WTC11 (cell line): ENCODE measurements around the gene P3H3. TPM values are rescaled to one million over a fixed set of nuclear protein-coding genes. Genes with fewer than 3 reads are reported as not detected.

Experiments used
- ATAC-seq: fragments of 200-7000 bp; cut with Tn5 transposase; 2 replicates; pipeline ENCODE4 v1.10.0; 2021; ENCODE audit warnings: mild to moderate bottlenecking, moderate library complexity
- CTCF ChIA-PET: fragments of 300-600 bp; sonication (Branson Sonifier 250); formaldehyde crosslinking; loops from one replicate; lab custom pipeline; 2021; ENCODE audit warnings: antibody characterized with exemption; lab: Charles Lee
- POLR2A ChIA-PET: fragments of 350-600 bp; sonication (Branson Sonifier 250); formaldehyde crosslinking; loops from one replicate; lab custom pipeline; 2021; ENCODE audit warnings: antibody characterized with exemption; lab: Charles Lee
- DNase-seq: peaks from one replicate; pipeline ENCODE4 v3.0.0; 2021; ENCODE audit warnings: low spot score
- H3K27ac Mint-ChIP-seq: 2 replicates; pipeline ENCODE4 v1.8.0; 2021; ENCODE audit warnings: mixed read lengths
- H3K27me3 Mint-ChIP-seq: 2 replicates; pipeline ENCODE4 v1.8.0; 2021; ENCODE audit warnings: low read depth, mild to moderate bottlenecking, moderate library complexity, mixed read lengths
- H3K36me3 Mint-ChIP-seq: 2 replicates; pipeline ENCODE4 v1.8.0; 2021; ENCODE audit warnings: mixed read lengths
- H3K4me1 Mint-ChIP-seq: 2 replicates; pipeline ENCODE4 v1.8.0; 2022; ENCODE audit warnings: mixed read lengths
- H3K4me3 Mint-ChIP-seq: 2 replicates; pipeline ENCODE4 v1.8.0; 2021; ENCODE audit warnings: mild to moderate bottlenecking, moderate library complexity, mixed read lengths
- H3K9me3 Mint-ChIP-seq: 2 replicates; pipeline ENCODE4 v1.8.0; 2021; ENCODE audit warnings: mixed read lengths
- AFF4 ChIP-seq: sonication (generic); formaldehyde crosslinking; IDR thresholded peaks from 2 replicates; pipeline ENCODE4 v1.8.1; 2023; ENCODE audit warnings: mild to moderate bottlenecking, missing genetic modification reagents, borderline replicate concordance
- AR ChIP-seq: fragments of 250-450 bp; sonication (Bioruptor Pico); IDR thresholded peaks from 2 replicates; pipeline ENCODE4 v1.9.0; 2021; ENCODE audit warnings: mild to moderate bottlenecking
- CBFB ChIP-seq: sonication (generic); formaldehyde crosslinking; IDR thresholded peaks from 2 replicates; pipeline ENCODE4 v1.8.1; 2022; ENCODE audit warnings: mild to moderate bottlenecking, low read depth, missing genetic modification reagents
- E2F4 ChIP-seq: sonication (generic); formaldehyde crosslinking; IDR thresholded peaks from 2 replicates; pipeline ENCODE4 v1.8.1; 2022; ENCODE audit warnings: low read depth, mild to moderate bottlenecking, moderate library complexity, missing genetic modification reagents, borderline replicate concordance
- GTF2I ChIP-seq: fragments of 250-450 bp; sonication (Bioruptor Pico); conservative IDR thresholded peaks from 2 replicates; pipeline ENCODE4 v1.4.0; 2021; ENCODE audit warnings: mild to moderate bottlenecking
- JAZF1 ChIP-seq: fragments of 250-450 bp; sonication (Bioruptor Pico); IDR thresholded peaks from 2 replicates; pipeline ENCODE4 v1.9.0; 2021; ENCODE audit warnings: moderate library complexity, mild to moderate bottlenecking, inconsistent platforms
- JUN ChIP-seq: sonication (generic); formaldehyde crosslinking; IDR thresholded peaks from 2 replicates; pipeline ENCODE4 v1.8.0; 2023; ENCODE audit warnings: mild to moderate bottlenecking, missing genetic modification reagents
- MYBL2 ChIP-seq: sonication (generic); formaldehyde crosslinking; IDR thresholded peaks from 2 replicates; pipeline ENCODE4 v1.8.1; 2023; ENCODE audit warnings: mild to moderate bottlenecking, moderate library complexity, missing genetic modification reagents
- TEAD1 ChIP-seq: sonication (generic); formaldehyde crosslinking; IDR thresholded peaks from 2 replicates; pipeline ENCODE4 v1.8.0; 2022; ENCODE audit warnings: mild to moderate bottlenecking, missing genetic modification reagents
- ZNF138 ChIP-seq: sonication (generic); formaldehyde crosslinking; conservative IDR thresholded peaks from 2 replicates; pipeline ENCODE4 v1.8.1; 2022; ENCODE audit warnings: mild to moderate bottlenecking, moderate library complexity, missing genetic modification reagents
- ZNF281 ChIP-seq: sonication (generic); formaldehyde crosslinking; IDR thresholded peaks from 2 replicates; pipeline ENCODE4 v1.8.0; 2023; ENCODE audit warnings: mild to moderate bottlenecking, missing genetic modification reagents
- ZNF425 ChIP-seq: fragments of 250-450 bp; sonication (Bioruptor Pico); conservative IDR thresholded peaks from 2 replicates; pipeline ENCODE4 v1.9.0; 2021; ENCODE audit warnings: mild to moderate bottlenecking
- ZNF532 ChIP-seq: fragments of 250-450 bp; sonication (Bioruptor Pico); IDR thresholded peaks from 2 replicates; pipeline ENCODE4 v1.9.0; 2021; ENCODE audit warnings: mild to moderate bottlenecking, borderline replicate concordance
- total RNA-seq: library from RNA; stranded (reverse); gene quantifications from 3 replicates; pipeline ENCODE4 v1.2.3, GENCODE V29; 2021

The P3H3 gene
- total RNA-seq, 1 experiment from 2014 or later: 50.7 TPM

- no peak for TF ChIP-seq TEAD1 (CRISPR knock-in tag)
Observed at GRCh38 chr12:6818645-6819044, 9.6 kb upstream of the P3H3 start (continued).

GRCh38 chr12:6819106-6820030 is 8.8 kb upstream of the P3H3 start:
- H3K27ac Mint-ChIP-seq: peak overlapping the region; percentile 12
- ATAC-seq (no peak), DNase-seq (no peak)
- H3K4me3 Mint-ChIP-seq: peak overlapping the region; percentile 25; the same call in 1 of the 2 replicates
- CTCF ChIA-PET: interaction anchor here (0.7 to 2.4 kb wide), 2 partner anchors 65 to 1324 kb away, joined by 3 to 8 read pairs; no protein-coding TSS in a partner anchor
- H3K36me3 Mint-ChIP-seq: no peaks in the 10 kb centered on the region
- POLR2A ChIA-PET: interaction anchor here (1.1 to 1.5 kb wide), 2 partner anchors 50 to 67 kb away, joined by 3 to 5 read pairs; partner anchors contain the start of gene MLF2
- H3K9me3 Mint-ChIP-seq: no peaks in the 10 kb centered on the region
- peaks cover 54% of the 10 kb centered on the region for H3K4me1 Mint-ChIP-seq
- peaks cover 62% of the 10 kb centered on the region for H3K27me3 Mint-ChIP-seq
- TF ChIP-seq ZNF532 (CRISPR knock-in tag) (no peak), ZNF425 (CRISPR knock-in tag) (no peak), GTF2I (CRISPR knock-in tag) (no peak), CBFB (CRISPR knock-in tag) (no peak), JAZF1 (CRISPR knock-in tag) (no peak), AFF4 (CRISPR knock-in tag) (no peak), JUN (CRISPR knock-in tag) (no peak), ZNF281 (no peak), E2F4 (CRISPR knock-in tag) (no peak), ZNF138 (CRISPR knock-in tag) (no peak), MYBL2 (no peak), AR (CRISPR knock-in tag) (no peak)
